Measurements from ENCODE around the gene KLHDC8B.

The KLHDC8B gene

GRCh38 chr3:49161197-49161596 is 10.2 kb upstream of the KLHDC8B start:
- no peak for FAIRE-seq

- FAIRE-seq, result no peak
These were observed 9.4 kb upstream of the KLHDC8B start for GRCh38 chr3:49161808-49162530.

- no peak for FAIRE-seq
These were observed 8.5 kb upstream of the KLHDC8B start for GRCh38 chr3:49162751-49163419.

DNA sequence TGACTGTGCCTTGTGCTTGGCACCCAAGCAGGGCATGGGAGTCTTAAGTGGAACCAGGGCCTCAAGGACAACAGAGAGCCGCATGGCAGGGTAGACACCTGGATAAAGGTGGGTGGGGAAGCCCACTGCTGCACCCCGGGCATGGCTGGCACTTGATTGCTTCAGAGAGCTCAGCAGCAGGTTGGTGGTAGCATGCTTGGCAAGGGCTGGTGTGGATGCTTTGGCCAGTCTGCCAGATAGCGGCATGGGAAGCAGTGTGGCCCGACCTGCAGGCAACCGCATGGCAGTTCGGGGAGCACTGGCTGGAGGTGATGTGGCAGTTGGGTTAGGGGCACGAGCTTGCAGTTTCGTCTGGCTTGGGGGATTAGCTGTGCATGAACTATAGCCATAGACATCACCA is 7.8 kb upstream of the KLHDC8B start:
- FAIRE-seq, result no peak

GRCh38 chr3:49164983-49165720 is 6.2 kb upstream of the KLHDC8B start:
- FAIRE-seq, result no peak

DNA sequence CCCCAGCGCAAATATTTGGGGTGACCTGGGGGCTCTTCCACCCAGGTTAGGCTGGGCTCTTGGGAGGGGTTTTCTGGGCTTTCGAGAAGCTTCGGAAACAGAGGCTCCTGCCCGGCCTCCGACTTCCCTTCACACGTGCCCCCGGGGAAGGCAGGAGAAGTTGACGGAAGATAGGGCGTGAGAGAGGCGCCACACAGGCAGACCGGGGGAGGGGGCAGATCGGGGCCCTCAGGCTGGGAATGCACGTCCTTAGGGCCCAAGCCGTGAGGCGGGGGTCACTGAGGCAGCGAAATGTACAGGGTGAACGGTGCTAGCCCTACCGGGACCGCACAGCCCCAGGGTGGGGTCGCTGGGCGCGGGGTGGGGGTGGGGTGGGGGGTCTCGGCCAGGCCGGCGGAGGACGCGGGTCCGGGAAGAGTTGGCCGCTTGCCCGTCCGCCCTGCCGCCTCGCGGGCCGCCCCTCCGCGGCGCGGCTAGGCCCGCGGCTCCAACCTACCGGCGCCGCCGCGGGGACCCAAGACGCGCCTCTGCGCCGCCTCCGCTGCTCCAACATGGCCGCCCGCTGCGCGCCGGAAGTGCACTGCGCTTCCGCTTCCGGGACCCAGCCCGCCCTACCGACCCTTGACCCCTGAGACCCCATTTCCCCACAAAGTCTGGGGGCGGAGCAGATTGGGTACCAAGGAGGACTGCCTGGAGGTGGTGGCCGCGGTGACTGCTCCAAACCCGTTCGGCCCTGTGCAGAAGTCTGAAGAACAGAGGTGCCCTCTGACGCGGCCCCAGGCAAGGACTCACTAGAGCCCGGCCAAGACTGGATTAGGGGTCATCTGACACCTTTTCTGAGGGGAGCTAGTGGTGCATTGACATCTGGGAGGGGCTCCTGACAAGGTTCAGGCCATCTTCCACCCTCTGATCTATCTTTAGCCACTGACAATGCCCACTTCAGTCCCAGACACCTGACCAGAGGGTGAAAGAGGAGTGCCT is 5.3 kb upstream of the KLHDC8B start, which contains the start of gene CCDC71:
Gene CCDC71, minus strand, starts transcription at position 561 of the 981 bp plus-strand sequence. CDS start 2,123 bp downstream, outside the sequence.
- FAIRE-seq, result no peak

- FAIRE-seq, result no peak
These were observed 4.4 kb upstream of the KLHDC8B start for GRCh38 chr3:49166752-49167556.

- FAIRE-seq, result no peak
These were observed 667 bp upstream of the KLHDC8B start for GRCh38 chr3:49170744-49171118.

- no peak for FAIRE-seq
These were observed 540 bp downstream of the KLHDC8B start for GRCh38 chr3:49171775-49172500.

DNA sequence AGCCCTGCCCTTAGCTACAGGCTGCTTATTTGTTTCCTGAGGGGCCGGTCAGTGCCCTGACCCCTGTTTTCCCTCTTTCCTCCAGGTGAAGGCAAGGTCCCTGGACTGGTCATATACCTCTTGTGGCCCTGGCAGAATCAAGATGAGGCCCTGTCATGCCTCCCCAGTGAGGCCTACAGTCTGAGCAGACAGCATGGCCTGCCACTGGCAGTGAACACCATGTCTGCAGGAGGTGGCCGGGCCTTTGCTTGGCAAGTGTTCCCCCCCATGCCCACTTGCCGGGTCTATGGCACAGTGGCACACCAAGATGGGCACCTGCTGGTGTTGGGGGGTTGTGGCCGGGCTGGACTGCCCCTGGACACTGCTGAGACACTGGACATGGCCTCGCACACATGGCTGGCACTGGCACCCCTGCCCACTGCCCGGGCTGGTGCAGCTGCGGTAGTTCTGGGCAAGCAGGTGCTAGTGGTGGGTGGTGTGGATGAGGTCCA is 1.2 kb downstream of the KLHDC8B start:
- no peak for FAIRE-seq

- no peak for FAIRE-seq
These were observed 1.9 kb downstream of the KLHDC8B start for GRCh38 chr3:49173116-49173791.

- FAIRE-seq, result no peak
These were observed 2.4 kb downstream of the KLHDC8B start for GRCh38 chr3:49173792-49174170.

DNA sequence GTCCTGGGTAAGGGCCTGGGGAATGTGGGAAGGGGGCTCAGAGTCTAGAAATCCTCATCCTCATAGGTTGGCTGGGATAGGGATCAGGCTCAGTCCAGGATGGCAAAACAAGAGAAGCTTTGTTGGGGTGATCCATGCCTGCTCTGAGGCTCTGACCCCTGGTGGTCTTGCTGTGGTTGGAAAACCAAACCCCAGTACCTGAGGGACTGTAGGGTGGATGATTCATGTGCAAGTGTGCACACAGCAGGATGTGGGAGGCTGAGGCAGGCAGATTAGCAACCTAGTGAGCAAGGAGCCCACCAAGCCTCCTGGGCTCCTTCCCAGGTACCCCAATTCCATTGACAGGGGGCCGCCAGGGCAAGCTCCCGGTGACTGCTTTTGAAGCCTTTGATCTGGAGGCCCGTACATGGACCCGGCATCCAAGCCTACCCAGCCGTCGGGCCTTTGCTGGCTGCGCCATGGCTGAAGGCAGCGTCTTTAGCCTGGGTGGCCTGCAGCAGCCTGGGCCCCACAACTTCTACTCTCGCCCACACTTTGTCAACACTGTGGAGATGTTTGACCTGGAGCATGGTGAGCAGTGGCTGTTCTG is 3.1 kb downstream of the KLHDC8B start:
- FAIRE-seq, result no peak

- no peak for FAIRE-seq
These were observed 4.1 kb downstream of the KLHDC8B start for GRCh38 chr3:49175530-49175929.

DNA sequence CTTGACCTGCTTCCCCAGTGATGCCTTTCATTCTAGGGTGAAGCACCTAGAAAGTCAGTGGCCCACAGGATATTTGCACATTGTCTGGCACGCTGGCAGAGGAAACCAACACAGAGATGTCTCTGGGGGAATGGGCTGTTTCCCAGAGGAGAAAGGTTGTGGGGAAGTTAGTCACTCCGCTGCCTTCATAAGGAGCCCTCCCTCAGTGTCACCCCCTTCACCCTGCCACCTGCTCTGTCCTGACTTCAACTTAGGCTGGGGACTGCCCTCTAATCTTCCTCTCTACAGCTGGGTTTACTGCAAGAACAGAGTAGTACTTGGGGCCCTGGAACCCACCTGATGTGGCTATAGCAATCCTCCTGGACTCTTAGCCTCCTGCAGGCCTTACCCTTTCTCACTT is 5.7 kb downstream of the KLHDC8B start:
- no peak for FAIRE-seq

DNA sequence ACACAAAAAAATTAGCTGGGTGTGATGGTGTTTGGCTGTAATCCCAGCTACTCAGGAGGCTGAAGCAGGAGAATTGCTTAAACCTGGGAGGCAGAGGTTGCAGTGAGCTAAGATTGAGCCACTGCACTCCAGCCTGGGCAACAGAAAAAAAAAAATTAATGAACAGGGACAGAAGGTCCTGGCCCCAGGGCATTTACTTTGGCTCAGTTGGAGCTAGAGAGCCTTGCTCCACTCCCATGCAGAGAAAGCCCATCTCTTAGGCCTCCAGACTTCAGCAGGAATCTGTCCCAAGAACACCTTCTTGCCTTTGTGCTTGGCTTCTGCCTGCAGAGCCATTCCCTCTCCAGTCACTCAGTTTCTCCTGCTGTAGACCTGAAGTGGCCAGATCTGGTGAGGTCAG is 8.7 kb downstream of the KLHDC8B start:
- no peak for FAIRE-seq

DNA sequence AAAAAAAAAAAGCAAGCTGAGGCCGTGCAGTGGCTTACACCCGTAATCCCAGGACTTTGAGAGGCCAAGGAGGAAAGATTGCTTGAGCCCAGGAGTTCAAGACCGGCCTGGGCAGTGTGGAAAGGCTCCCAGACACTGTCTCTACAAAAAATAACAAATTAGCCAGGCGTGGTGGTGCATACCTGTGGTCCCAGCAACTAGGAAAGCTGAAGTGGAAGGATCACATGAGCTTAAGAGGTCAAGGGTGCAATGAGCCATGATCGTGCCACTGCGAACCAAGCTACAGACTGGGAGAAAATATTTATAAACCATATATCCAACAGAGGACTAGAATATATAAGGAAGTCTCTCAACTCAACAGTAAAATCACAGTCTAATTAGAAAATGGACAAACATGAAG is 10.0 kb downstream of the KLHDC8B start:
- no peak for FAIRE-seq

GRCh38 chr3:49182682-49183081 is 11.3 kb downstream of the KLHDC8B start:
- no peak for FAIRE-seq

- FAIRE-seq, result no peak
These were observed 12.5 kb downstream of the KLHDC8B start for GRCh38 chr3:49183873-49184272.

DNA sequence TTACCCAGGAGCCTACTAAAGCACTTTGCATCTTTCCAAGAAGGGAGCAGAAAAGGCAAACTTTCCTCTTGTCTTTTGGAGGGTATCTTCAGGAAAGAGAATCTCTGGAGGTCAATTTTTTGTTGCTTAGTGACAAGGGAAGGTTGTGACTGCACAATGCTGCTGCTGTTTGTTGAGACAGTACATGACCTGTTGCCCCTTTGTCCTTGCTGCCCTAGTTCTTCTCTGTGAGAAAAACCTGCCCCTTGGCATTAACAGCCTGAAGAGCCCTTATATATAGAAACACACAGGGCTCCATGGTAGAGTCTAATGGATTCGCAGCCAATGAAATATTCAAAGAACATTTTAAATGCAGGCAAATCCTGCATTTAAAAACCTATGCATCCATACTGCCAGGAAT is 20.3 kb downstream of the KLHDC8B start:
- FAIRE-seq, result no peak
